ENCODE results near the gene HSD3B7. TPM values are rescaled to one million over a fixed set of nuclear protein-coding genes. Genes with fewer than 3 reads are reported as not detected.

HSD3B7 gene
- polyA plus RNA-seq, 3 donors = 7.2 to 10.7 (median 7.7) TPM

Other genes with a start within 250 kb of the HSD3B7 start
- gene PHKG2, start 236.8 kb upstream of the HSD3B7 start, polyA plus RNA-seq (ENCODE audit: insufficient read length in 3 of 3) = 10 to 100 TPM; 29.8 to 39.2 (median 30.1) TPM
- gene CFAP119, start 223.1 kb upstream of the HSD3B7 start, polyA plus RNA-seq (ENCODE audit: insufficient read length in 3 of 3) = 10 to 100 TPM in 2 of 3 donors, 1 to 10 TPM in 1; 8.4 to 13.1 (median 12.8) TPM
- gene RNF40, start 222.9 kb upstream of the HSD3B7 start, polyA plus RNA-seq (ENCODE audit: insufficient read length in 3 of 3) = 100 to 1,000 TPM; 119 to 124 (median 120) TPM
- gene ZNF629, start 198.0 kb upstream of the HSD3B7 start, polyA plus RNA-seq (ENCODE audit: insufficient read length in 3 of 3) = 10 to 100 TPM; 25.6 to 31.6 (median 28.3) TPM
- 10 to 100 TPM; 32.6 to 49.7 (median 41.6) TPM for gene BCL7C, start 91.1 kb upstream of the HSD3B7 start, polyA plus RNA-seq (ENCODE audit: insufficient read length in 3 of 3)
- gene CTF1, start 88.6 kb upstream of the HSD3B7 start, polyA plus RNA-seq (ENCODE audit: insufficient read length in 3 of 3) = 1 to 10 TPM; 6.5 to 8.3 (median 7.8) TPM
- gene FBXL19, start 61.6 kb upstream of the HSD3B7 start, polyA plus RNA-seq (ENCODE audit: insufficient read length in 3 of 3) = 10 to 100 TPM; 18.0 to 34.4 (median 32.4) TPM
- gene ORAI3, start 36.1 kb upstream of the HSD3B7 start, polyA plus RNA-seq (ENCODE audit: insufficient read length in 3 of 3) = 10 to 100 TPM; 17.7 to 19.8 (median 19.1) TPM
- 10 to 100 TPM; 17.3 to 19.7 (median 18.7) TPM for gene SETD1A, start 27.5 kb upstream of the HSD3B7 start, polyA plus RNA-seq (ENCODE audit: insufficient read length in 3 of 3)
- gene STX1B, start 25.4 kb downstream of the HSD3B7 start, polyA plus RNA-seq (ENCODE audit: insufficient read length in 3 of 3) = 1 to 10 TPM; 1.2 to 2.7 (median 1.6) TPM
- 10 to 100 TPM; 32.8 to 46.2 (median 39.5) TPM for gene STX4, start 48.4 kb downstream of the HSD3B7 start, polyA plus RNA-seq (ENCODE audit: insufficient read length in 3 of 3)
- 1 to 10 TPM; 3.6 to 6.9 (median 5.4) TPM for gene ZNF668, start 89.0 kb downstream of the HSD3B7 start, polyA plus RNA-seq (ENCODE audit: insufficient read length in 3 of 3)
- 10 to 100 TPM; 10.5 to 14.7 (median 14.0) TPM for gene ZNF646, start 89.2 kb downstream of the HSD3B7 start, polyA plus RNA-seq (ENCODE audit: insufficient read length in 3 of 3)
- gene PRSS53, start 103.7 kb downstream of the HSD3B7 start, polyA plus RNA-seq (ENCODE audit: insufficient read length in 3 of 3) = 1 to 10 TPM in 2 of 3 donors, under 1 TPM in 1; 0.89 to 1.8 (median 1.2) TPM
- 10 to 100 TPM; 63.3 to 80.3 (median 73.5) TPM for gene VKORC1, start 109.6 kb downstream of the HSD3B7 start, polyA plus RNA-seq (ENCODE audit: insufficient read length in 3 of 3)
- 10 to 100 TPM; 29.5 to 44.1 (median 42.6) TPM for gene BCKDK, start 123.2 kb downstream of the HSD3B7 start, polyA plus RNA-seq (ENCODE audit: insufficient read length in 3 of 3)
- 10 to 100 TPM; 65.5 to 82.0 (median 69.7) TPM for gene KAT8, start 132.5 kb downstream of the HSD3B7 start, polyA plus RNA-seq (ENCODE audit: insufficient read length in 3 of 3)
- 10 to 100 TPM; 52.9 to 88.8 (median 62.3) TPM for gene PRSS8, start 150.5 kb downstream of the HSD3B7 start, polyA plus RNA-seq (ENCODE audit: insufficient read length in 3 of 3)
- 1 to 10 TPM in 2 of 3 donors, under 1 TPM in 1; 0.78 to 1.6 (median 1.6) TPM for gene PRSS36, start 164.9 kb downstream of the HSD3B7 start, polyA plus RNA-seq (ENCODE audit: insufficient read length in 3 of 3)
- 100 to 1,000 TPM; 736 to 808 (median 782) TPM for gene FUS, start 194.9 kb downstream of the HSD3B7 start, polyA plus RNA-seq (ENCODE audit: insufficient read length in 3 of 3)
- 10 to 100 TPM in 2 of 3 donors, 1 to 10 TPM in 1; 7.2 to 11.1 (median 10.9) TPM for gene PYCARD, start 217.6 kb downstream of the HSD3B7 start, polyA plus RNA-seq (ENCODE audit: insufficient read length in 3 of 3)
- gene TRIM72, start 228.9 kb downstream of the HSD3B7 start, polyA plus RNA-seq (ENCODE audit: insufficient read length in 3 of 3) = under 1 TPM; 0.09 to 0.18 (median 0.09) TPM
- gene PYDC1, start 231.9 kb downstream of the HSD3B7 start, polyA plus RNA-seq (ENCODE audit: insufficient read length in 3 of 3) = not detected

Data from renal cortex interstitium (tissue), 3 donors.